NCI-H1105 treated with DMSO at 0.1 percent for 48 hours (cell line): ENCODE results near the gene OBSL1.

Experiments
- DNase-seq: peaks from one replicate; lab custom pipeline; 2025; lab: John Stamatoyannopoulos, UW

OBSL1 gene

GRCh38 chr2:219596954-219597551 lies 25.7 kb upstream of the OBSL1 start:
- DNase-seq, result peak; percentile 27

- DNase-seq, result no peak
Measured at GRCh38 chr2:219595256-219595655, 23.9 kb upstream of the OBSL1 start.

GRCh38 chr2:219593154-219593553 lies 21.8 kb upstream of the OBSL1 start:
- DNase-seq, result no peak

GRCh38 chr2:219592736-219593135 lies 21.4 kb upstream of the OBSL1 start:
- DNase-seq, result no peak

- no peak for DNase-seq
Measured at GRCh38 chr2:219591091-219591490, 19.8 kb upstream of the OBSL1 start.

GRCh38 chr2:219581346-219581745 lies 10.0 kb upstream of the OBSL1 start:
- no peak for DNase-seq

GRCh38 chr2:219578811-219579613 lies 7.7 kb upstream of the OBSL1 start:
- DNase-seq, result no peak

- peak; percentile 21 for DNase-seq
Measured at GRCh38 chr2:219576505-219577388, 5.4 kb upstream of the OBSL1 start.

GRCh38 chr2:219575566-219576504 lies 4.5 kb upstream of the OBSL1 start:
- no peak for DNase-seq

- DNase-seq, result no peak
Measured at GRCh38 chr2:219574484-219575311, 3.4 kb upstream of the OBSL1 start.

GRCh38 chr2:219573166-219573565 lies 1.8 kb upstream of the OBSL1 start:
- peak; percentile 79 for DNase-seq

- no peak for DNase-seq
Measured at GRCh38 chr2:219572237-219573001, 1.1 kb upstream of the OBSL1 start, which contains the start of gene INHA. Gene INHA (plus strand): TSS chr2:219572310. CDS start chr2:219572375, 65 bp downstream.

- DNase-seq, result peak; percentile 6
Measured at GRCh38 chr2:219570924-219571310, 422 bp downstream of the OBSL1 start.

- DNase-seq, result peak; percentile 10
Measured at GRCh38 chr2:219570194-219570923, 980 bp downstream of the OBSL1 start.

- no peak for DNase-seq
Measured at GRCh38 chr2:219569635-219570034, 1.7 kb downstream of the OBSL1 start.

GRCh38 chr2:219569041-219569440 lies 2.3 kb downstream of the OBSL1 start:
- DNase-seq, result no peak

GRCh38 chr2:219567791-219568361 lies 3.5 kb downstream of the OBSL1 start:
- DNase-seq, result no peak

- no peak for DNase-seq
Measured at GRCh38 chr2:219567131-219567530, 4.2 kb downstream of the OBSL1 start.

- no peak for DNase-seq
Measured at GRCh38 chr2:219566640-219567039, 4.7 kb downstream of the OBSL1 start.
